BE2C (cell line): ENCODE results near the gene STK39.

ENCODE experiments used
- DNase-seq: peaks from one replicate; pipeline ENCODE4 v3.0.0-alpha.2; 2020
- H3K27me3 ChIP-seq: fragments of 250-450 bp; sonication (Bioruptor Pico); 2 replicates; pipeline ENCODE4 v1.5.1; 2020; ENCODE audit warnings: mild to moderate bottlenecking
- H3K36me3 ChIP-seq: fragments of 250-450 bp; sonication (Bioruptor Pico); 2 replicates; pipeline ENCODE4 v1.5.1; 2020; ENCODE audit warnings: mild to moderate bottlenecking
- H3K4me1 ChIP-seq: fragments of 250-450 bp; sonication (Bioruptor Pico); 2 replicates; pipeline ENCODE4 v1.5.1; 2020
- H3K4me3 ChIP-seq: 2 replicates; pipeline ENCODE4 v1.5.1; 2011; ENCODE audit warnings: low read depth, low read length
- H3K9me3 ChIP-seq: fragments of 250-450 bp; sonication (Bioruptor Pico); 2 replicates; pipeline ENCODE4 v1.5.1; 2020
- TF ChIP-seq, protein P1 (sequence below): IDR thresholded peaks from 2 replicates; pipeline ENCODE4 v1.5.1; 2012; ENCODE audit warnings: mild to moderate bottlenecking, low read depth, low read length

The STK39 gene

DNA sequence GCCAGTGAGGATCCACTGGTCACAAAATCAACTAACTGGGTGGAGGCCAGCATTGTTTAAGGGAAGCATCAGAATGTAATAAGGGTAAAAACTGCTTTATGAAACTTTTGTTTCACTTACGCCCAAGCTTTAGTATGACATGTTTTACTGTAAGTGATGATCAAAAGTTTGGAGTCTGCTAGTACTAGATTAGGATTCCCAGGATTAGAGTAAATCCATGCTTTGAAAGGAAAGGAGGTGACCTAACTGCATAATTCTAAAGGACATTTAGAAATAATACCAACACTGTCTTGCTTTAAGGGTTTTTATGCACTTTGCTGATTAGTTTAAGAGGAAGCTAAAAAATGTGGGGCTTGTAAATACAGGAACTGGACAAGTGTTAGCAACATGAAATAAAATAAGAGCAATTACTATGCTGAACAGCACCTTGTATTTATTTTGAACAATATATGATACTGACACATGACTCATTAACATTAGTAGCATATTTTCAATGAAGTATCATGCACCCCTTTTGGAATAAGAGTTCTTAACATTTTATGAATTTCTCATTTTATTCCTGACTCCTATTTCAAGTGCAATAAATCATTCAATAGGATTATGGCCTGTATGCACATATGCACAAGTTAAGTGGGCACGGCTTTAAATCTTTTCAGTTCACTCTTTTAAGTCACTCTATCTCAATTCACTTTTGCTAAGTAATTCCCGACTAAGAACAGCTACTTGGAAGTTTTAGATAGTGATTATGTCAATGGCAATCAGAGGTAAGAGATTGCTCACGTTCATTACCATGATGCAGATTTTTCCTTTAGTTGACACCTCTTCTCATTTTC, 62.5 kb downstream of the STK39 start:
- no peaks in the 10 kb centered on the region for H3K9me3 ChIP-seq
- TF ChIP-seq, protein P1, sequence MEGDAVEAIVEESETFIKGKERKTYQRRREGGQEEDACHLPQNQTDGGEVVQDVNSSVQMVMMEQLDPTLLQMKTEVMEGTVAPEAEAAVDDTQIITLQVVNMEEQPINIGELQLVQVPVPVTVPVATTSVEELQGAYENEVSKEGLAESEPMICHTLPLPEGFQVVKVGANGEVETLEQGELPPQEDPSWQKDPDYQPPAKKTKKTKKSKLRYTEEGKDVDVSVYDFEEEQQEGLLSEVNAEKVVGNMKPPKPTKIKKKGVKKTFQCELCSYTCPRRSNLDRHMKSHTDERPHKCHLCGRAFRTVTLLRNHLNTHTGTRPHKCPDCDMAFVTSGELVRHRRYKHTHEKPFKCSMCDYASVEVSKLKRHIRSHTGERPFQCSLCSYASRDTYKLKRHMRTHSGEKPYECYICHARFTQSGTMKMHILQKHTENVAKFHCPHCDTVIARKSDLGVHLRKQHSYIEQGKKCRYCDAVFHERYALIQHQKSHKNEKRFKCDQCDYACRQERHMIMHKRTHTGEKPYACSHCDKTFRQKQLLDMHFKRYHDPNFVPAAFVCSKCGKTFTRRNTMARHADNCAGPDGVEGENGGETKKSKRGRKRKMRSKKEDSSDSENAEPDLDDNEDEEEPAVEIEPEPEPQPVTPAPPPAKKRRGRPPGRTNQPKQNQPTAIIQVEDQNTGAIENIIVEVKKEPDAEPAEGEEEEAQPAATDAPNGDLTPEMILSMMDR: no peak
- no peaks in the 10 kb centered on the region for H3K27me3 ChIP-seq
- H3K4me3 ChIP-seq: no peak overlapping the region
- no peaks in the 10 kb centered on the region; the same call in 1 of the 2 replicates for H3K4me1 ChIP-seq
- H3K36me3 ChIP-seq: no peaks in the 10 kb centered on the region
- no peak for DNase-seq

DNA sequence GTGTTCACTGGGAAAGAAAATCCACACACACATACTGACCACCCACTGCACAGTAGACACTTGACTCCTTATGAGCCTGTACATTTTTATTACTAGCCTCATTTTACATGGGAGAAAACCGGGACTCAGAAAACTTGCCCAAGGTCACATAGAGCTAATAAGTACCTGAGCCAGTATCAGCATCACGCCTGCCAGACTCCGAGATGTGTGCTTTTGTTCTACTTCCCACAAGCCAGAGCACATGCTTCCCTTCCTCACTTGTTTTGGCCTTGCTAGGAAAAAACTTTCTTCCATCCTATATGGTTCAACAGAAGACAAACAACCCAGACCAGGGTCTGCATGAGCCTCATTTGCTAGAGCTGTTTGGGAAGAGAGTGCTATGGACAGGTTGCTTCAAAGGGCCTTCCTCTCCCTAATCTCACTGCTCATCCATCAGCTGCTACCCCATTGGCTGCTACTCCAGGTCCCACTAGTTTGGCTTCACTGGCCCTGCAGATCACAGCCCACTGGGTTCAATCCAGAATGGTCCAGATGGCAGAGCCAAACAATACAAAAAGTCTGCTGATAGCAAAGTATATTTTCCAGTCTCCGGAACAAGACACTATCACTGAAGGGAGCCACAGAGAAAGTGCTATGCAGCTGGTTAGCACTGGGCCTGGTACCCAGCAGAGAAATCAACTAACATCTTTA, 63.9 kb downstream of the STK39 start:
- H3K4me3 ChIP-seq: no peak overlapping the region
- no peaks in the 10 kb centered on the region for H3K27me3 ChIP-seq
- no peaks in the 10 kb centered on the region for H3K36me3 ChIP-seq
- H3K4me1 ChIP-seq: no peaks in the 10 kb centered on the region; the same call in 1 of the 2 replicates
- no peaks in the 10 kb centered on the region for H3K9me3 ChIP-seq
- no peak for DNase-seq
- TF ChIP-seq, protein P1: no peak

DNA sequence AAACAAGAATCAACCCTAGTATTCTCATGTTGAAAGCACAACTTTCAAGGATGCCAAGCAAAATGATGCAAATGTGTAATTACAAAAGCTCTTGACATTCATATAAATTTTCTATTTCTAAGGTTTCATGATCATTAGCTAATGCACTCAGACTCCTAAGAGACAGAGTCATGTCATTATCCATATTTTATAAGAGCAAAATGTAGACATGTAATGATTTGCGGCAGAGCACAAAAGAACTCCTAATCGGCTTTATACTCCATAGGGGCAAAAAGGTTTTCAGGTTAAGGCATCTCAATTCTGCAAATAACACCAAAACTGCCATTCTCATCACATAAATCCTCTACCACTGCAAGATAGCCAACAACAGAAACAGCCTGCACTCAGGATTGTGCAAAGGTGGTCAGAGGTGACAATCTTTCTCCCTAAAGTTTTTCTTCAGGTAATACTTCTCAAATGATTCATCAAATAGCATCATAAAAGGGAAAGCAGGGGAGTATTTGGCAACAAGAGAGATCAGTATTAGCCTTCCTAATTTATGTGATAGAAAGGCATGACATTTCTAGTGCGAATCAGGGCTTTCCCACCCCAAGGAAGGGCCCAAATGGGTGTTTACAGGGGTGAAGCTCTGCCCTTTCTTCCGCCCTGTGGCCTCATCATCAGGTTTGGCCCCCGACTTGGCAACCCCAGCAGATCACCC, 64.7 kb downstream of the STK39 start:
- no peaks in the 10 kb centered on the region for H3K4me1 ChIP-seq
- DNase-seq: no peak
- H3K9me3 ChIP-seq: no peaks in the 10 kb centered on the region
- H3K4me3 ChIP-seq: no peak overlapping the region
- TF ChIP-seq, protein P1: no peak
- H3K36me3 ChIP-seq: no peaks in the 10 kb centered on the region
- H3K27me3 ChIP-seq: no peaks in the 10 kb centered on the region

DNA sequence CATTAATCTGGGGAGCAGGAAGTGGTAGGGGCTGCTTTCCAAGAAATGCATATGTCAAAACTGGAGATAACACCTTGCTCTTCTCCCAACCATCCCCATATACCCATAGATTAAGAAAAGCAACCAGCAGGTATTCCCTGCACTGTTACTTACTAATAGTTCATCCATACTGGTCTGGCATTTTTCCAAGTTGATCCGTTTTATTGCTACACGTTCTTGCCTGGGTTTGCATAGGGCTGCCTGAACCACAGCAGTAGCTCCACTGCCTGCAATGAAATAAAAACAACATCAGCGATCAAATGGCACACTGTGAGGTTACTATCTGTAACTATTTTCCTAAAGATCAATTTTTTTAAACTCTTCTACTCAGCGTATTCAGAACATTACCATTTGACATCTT, 65.6 kb downstream of the STK39 start:
- H3K4me1 ChIP-seq: no peaks in the 10 kb centered on the region
- TF ChIP-seq, protein P1: no peak
- H3K4me3 ChIP-seq: no peak overlapping the region
- no peaks in the 10 kb centered on the region for H3K36me3 ChIP-seq
- H3K27me3 ChIP-seq: no peaks in the 10 kb centered on the region
- DNase-seq: no peak
- no peaks in the 10 kb centered on the region for H3K9me3 ChIP-seq

DNA sequence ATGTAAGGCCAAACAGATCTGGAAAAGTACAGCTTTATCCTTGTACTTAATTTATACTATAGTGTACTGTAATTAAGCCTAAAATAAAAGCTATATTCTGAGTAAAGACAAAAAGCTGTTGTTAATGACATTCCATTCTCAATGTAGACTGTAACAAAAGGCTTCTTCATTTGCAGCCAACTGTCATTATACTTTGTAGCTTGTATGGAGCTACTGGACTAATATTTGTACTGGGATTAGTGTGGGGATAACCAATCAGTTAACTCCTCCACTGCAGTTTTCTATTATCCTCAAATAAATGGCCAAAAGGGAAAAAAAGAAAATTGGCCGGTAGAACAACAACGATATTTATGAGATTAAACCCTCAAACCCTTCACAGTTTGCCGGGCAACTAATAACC, 66.5 kb downstream of the STK39 start:
- no peak for DNase-seq
- H3K4me1 ChIP-seq: no peaks in the 10 kb centered on the region
- no peaks in the 10 kb centered on the region for H3K36me3 ChIP-seq
- TF ChIP-seq, protein P1: no peak
- H3K4me3 ChIP-seq: no peak overlapping the region
- H3K27me3 ChIP-seq: no peaks in the 10 kb centered on the region
- H3K9me3 ChIP-seq: no peaks in the 10 kb centered on the region

DNA sequence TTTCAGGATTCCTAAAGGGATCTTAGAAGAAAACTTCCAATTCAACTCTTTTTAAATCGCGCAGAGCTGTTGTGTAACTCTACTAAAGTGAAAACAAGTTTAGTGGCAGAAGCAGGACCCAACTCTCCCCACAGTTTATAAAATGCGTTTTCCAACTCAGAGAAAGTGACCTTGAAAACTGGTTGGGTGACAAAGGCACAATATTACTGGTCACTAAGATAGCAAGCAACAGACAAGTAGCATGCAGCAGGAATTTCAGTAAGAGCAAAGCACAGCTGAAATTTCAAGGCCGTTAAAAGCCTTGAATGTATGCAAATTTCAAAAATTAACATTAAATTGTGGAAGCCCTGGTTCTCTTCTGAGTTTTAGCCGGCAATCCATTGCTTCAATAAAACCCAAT, 66.9 kb downstream of the STK39 start:
- Histone ChIP-seq H3K4me1 (no peaks in the 10 kb centered on the region), H3K36me3 (no peaks in the 10 kb centered on the region), H3K9me3 (no peaks in the 10 kb centered on the region), H3K4me3 (no peak overlapping the region), H3K27me3 (no peaks in the 10 kb centered on the region)
- TF ChIP-seq, protein P1: no peak
- DNase-seq: no peak
